Upper lobe of left lung (tissue), 4 donors: ENCODE results near the gene STAG1.

Experiments used
- EP300 ChIP-seq, 4 donors: sonication (generic); formaldehyde crosslinking; IDR thresholded peaks; one replicate each; pipeline ENCODE4 v1.5.1; 2017; ENCODE audit warnings: antibody characterized with exemption in 4 of 4, control low read depth in 2 of 4
- POLR2A ChIP-seq, 4 donors: fragments of 450-650 bp; IDR thresholded peaks; one replicate each; pipeline ENCODE4 v1.5.1; 2016 to 2017; ENCODE audit warnings: antibody characterized with exemption in 4 of 4, mild to moderate bottlenecking in 2 of 4
- POLR2AphosphoS5 ChIP-seq, 2 donors: sonication (generic); formaldehyde crosslinking; IDR thresholded peaks; one replicate each; pipeline ENCODE4 v1.5.1; 2017; ENCODE audit warnings: antibody characterized with exemption in 2 of 2
- TF ChIP-seq, protein P1 (sequence below), 6 experiments: fragments of 450-650 bp in 4 of 6; fragments of 200-600 bp in 2 of 6; sonication (generic) in 2 of 6; IDR thresholded peaks; one replicate each; pipeline ENCODE4 v1.5.1; 2016 to 2019; ENCODE audit warnings: antibody characterized with exemption in 6 of 6

- TF ChIP-seq, protein P1, sequence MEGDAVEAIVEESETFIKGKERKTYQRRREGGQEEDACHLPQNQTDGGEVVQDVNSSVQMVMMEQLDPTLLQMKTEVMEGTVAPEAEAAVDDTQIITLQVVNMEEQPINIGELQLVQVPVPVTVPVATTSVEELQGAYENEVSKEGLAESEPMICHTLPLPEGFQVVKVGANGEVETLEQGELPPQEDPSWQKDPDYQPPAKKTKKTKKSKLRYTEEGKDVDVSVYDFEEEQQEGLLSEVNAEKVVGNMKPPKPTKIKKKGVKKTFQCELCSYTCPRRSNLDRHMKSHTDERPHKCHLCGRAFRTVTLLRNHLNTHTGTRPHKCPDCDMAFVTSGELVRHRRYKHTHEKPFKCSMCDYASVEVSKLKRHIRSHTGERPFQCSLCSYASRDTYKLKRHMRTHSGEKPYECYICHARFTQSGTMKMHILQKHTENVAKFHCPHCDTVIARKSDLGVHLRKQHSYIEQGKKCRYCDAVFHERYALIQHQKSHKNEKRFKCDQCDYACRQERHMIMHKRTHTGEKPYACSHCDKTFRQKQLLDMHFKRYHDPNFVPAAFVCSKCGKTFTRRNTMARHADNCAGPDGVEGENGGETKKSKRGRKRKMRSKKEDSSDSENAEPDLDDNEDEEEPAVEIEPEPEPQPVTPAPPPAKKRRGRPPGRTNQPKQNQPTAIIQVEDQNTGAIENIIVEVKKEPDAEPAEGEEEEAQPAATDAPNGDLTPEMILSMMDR (IDR thresholded peaks at IDR 0.05) = no peak
- TF ChIP-seq EP300 (IDR thresholded peaks at IDR 0.05) (no peak), POLR2A (IDR thresholded peaks at IDR 0.05) (no peak), POLR2AphosphoS5 (IDR thresholded peaks at IDR 0.05) (no peak)
Observed at GRCh38 chr3:136583823-136584222, 168.4 kb downstream of the STAG1 start.
